Muscle of back (tissue), 11 donors: ENCODE results near the gene RAB27B. TPM values are rescaled to one million over a fixed set of nuclear protein-coding genes. Genes with fewer than 3 reads are reported as not detected.
"Not testable (repeated sequence)": the region's sequence is repeated elsewhere in the genome, so short reads cannot be mapped to it uniquely, and the experiment has no call there.

Experiments
- DNase-seq, 3 donors: peaks; one replicate each; pipeline versions ENCODE4 v3.0.0 to v3.0.0-alpha.2; 2013
- polyA plus RNA-seq, 10 donors: library from polyadenylated mRNA; unstranded; fragments of 120-200 nt; gene quantifications; one replicate each; pipeline ENCODE4 v1.2.1, GENCODE V29; 2013; ENCODE audit not compliant: insufficient read length in 10 of 10

Gene RAB27B
- polyA plus RNA-seq, 10 donors, result 0.35 to 1.9 (median 0.91) TPM

GRCh38 chr18:54813977-54814565, 14.2 kb upstream of the RAB27B start:
- peak in 2 of 3 donors; percentile 22 to 53 for DNase-seq

DNA sequence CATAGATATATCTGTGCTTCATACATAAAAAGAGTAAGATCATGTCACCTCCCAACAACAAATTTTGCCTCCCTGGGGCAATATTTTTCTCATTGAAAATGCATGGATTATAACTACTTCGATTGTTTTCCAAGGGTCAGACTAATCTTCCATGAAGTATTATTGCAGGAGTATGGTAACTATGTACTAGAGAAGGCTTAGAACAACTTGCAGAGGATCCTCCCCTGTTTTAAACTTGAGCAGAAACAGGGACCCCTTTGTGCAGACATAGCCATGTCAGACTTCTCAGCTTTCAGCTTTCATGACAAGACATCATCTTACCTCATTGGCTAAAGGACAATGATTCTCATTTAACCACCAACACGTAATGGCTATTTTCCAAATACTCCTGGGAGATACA, 13.2 kb upstream of the RAB27B start:
- DNase-seq, result no peak

DNA sequence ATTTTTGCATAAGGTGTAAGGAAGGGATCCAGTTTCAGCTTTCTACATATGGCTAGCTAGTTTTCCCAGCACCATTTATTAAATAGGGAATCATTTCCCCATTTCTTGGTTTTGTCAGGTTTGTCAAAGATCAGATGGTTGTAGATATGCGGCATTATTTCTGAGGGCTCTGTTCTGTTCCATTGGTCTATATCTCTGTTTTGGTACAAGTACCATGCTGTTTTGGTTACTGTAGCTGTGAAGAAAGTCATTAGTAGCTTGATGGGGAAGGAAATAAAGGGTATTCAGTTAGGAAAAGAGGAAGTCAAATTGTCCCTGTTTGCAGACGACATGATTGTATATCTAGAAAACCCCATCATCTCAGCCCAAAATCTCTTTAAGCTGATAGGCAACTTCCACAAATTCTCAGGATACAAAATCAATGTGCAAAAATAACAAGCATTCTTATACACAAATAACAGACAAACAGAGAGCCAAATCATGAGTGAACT, 7.4 kb upstream of the RAB27B start:
- DNase-seq, result not testable (repeated sequence)

DNA sequence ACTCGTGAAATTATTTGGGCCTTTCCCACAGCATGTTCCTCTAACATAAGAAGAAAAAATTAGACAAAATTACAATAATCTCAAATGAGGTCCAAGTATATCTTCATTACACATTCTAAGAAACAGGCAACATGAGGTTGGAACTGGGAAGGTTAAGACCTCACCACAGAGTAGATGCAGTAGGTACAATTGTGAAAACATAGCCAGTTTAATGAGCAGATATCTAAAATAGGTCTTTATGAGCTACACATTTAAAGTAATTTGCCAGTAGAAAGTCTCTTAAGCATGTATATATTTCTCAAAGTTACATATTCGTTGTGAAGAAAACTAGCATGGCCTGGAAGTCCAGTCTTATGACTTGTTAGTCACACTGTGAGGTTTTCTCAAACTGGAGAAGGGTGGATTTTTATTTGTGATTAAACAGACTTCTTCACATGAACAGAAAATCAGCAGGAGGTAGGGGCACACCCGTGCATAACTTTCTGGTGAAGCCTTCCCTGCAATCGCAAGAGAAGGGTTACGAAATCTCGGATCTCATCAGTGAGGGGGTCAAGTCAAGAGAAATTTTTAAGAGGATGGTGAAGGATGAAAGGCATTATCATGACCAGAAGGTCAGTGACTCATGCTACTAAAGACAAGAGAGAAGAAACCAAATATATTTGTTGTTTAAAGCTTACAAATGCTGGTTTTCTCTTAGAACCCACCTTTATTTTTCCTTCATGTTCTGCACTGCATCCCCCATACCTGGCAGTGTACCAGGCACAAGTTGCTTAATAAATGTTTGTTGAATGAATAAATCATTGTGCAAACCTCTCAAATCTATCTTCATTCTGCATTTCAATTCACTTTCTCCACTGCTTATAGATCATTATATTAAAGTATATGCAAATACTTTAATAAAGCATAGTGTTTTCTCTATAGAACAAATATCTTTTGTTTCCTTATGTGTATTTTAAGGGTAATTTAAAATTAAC, 5.1 kb upstream of the RAB27B start:
- DNase-seq, result peak in 1 of 3 donors; percentile 41

DNA sequence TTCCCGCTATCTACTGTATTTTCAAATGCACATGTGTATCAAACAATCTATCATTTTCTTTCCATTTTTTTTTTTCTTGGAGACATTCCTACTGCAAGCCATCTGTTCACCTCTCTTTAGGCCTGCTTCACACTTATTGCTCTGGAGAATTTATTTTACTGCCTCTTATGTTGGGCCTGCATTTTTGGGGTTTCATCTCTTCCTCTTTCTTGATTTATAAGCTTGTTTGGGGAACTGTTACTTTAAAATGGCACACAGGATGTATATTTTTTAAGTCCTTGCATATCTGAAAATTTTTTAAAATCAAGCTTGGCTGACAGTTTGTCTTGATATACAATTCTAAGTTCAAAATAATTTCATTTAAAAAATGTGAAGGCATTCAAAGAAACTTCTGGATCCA, 3.5 kb upstream of the RAB27B start:
- no peak for DNase-seq

DNA sequence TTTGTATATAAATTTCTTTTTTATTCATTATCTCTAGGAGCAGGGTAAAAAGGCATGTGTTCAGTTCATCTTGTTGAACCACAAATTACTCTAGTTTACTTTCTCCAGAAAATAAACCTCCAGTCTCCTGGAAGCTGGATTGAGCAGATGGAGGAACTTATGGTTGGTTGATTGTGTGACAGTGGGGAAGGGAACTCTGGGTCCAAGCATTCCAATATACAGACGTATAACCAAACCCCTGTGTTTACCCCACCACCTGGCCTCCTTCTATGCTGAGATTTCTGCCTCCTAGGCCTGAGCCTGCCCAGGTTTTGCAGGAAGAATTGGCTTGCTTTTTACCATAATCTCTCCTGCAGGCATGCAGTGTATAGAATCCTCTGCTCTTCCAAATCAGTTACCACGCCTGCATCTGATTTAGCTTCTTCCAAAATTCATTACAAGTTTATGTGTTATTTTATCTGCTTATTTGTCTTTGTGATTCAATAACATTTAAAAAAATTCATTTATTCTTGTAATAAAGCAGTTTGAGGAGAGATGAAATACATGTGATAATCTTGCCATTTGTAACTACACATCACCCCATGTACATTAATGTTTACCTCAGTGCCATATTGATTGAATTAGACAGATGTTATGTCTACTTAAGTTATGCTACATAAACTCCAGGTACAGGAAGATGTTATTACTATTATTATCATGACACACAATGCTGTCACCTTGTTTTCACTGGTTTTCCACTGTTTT, 2.5 kb upstream of the RAB27B start:
- no peak for DNase-seq

DNA sequence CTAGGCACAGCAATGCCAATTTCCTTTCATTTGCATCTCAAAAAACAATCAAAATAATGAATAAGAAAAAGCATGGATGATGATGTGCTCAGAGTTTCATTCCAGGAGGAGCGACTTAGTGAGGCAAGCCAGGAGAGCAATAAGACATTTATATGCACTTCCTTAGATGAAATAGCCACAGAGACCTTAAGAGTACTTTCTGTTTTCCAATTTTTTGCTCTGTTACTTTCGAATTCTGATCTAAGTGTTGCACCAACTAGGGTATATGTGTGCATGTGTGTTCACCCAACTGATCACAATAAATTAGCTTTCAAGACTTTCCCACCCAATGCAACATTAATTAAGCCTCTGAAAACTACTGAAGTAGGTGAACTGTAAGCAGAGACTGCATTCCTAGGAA, 709 bp downstream of the RAB27B start:
- peak in 1 of 3 donors; percentile 7 for DNase-seq

DNA sequence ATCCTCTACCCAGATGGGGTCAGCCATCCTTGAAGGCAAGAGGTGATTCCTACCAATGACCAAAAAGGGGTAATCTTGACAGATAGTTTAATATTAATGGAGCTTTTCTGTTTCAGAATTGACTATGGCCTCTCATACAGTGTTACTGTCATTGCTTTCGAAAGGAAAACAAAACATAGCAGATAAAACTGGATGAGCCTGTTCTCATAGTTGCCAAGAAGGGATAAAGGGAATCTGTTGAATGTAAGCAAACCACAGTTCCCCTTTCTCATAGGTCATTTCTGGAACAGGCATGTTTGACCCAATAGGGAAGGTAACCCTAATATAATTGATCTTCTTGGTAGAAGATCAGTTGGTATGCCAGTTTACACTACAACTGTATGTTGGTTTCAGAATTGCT, 1.6 kb downstream of the RAB27B start:
- no peak for DNase-seq

DNA sequence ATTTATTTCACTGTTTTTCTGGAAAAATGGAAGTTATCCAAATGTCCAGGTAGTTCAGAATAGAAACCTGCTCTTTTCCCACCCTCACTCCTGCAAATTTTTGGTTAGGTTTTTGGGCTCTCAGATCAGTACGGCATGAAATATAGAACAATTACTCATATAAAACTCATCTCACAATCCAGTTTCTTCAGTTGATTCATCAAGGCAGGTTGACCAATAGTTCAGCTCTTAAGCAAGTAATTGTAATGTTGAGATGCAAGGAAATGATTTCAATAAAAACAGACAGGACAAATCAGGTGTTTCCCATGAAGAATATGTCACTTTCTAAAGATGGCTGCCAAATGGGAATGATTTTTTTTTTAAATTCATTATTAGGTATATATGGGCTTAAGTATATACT, 2.0 kb downstream of the RAB27B start:
- DNase-seq, result no peak

GRCh38 chr18:54830866-54831265, 2.6 kb downstream of the RAB27B start:
- no peak for DNase-seq

DNA sequence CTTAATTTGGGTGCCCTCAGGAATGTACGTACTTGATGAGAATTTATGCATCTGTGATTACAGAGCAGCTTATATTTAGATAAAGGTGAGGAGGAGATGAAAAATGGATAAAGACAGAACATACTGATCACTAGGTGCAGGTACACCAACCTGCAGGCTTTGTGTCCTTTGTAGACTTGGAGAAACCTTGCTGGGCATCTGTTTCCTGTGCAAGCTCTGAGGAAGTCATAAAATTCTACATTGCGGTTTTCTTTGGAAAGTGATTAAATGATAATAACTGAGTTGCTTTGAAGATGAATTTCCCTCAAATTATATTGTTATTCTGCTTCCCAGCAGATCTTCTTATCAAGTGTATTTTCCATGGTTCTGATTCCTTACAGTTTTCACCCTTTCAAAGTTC, 7.7 kb downstream of the RAB27B start:
- no peak for DNase-seq

- no peak for DNase-seq
These were observed 15.0 kb downstream of the RAB27B start for GRCh38 chr18:54843314-54843713.

GRCh38 chr18:54845787-54846186, 17.5 kb downstream of the RAB27B start:
- no peak for DNase-seq

DNA sequence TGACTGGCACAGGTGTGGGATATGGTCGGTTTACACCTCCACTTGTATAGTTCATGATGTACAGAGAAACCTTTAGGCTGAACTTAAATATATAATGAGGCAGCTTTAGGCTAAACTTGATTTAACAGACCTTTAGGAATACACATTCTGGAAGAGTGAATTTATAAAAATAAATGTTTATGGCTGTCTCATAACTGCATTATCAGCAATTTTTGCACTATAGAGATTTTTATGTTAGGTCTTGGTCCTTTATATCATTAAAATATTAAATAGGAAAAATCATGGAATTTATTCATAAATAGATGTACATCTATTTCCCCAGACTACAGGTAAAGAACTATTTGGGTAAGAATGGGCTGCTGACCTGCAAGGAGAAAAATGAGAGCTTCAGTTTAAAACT, 19.8 kb downstream of the RAB27B start:
- no peak for DNase-seq

GRCh38 chr18:54849683-54850082, 21.4 kb downstream of the RAB27B start:
- no peak for DNase-seq

DNA sequence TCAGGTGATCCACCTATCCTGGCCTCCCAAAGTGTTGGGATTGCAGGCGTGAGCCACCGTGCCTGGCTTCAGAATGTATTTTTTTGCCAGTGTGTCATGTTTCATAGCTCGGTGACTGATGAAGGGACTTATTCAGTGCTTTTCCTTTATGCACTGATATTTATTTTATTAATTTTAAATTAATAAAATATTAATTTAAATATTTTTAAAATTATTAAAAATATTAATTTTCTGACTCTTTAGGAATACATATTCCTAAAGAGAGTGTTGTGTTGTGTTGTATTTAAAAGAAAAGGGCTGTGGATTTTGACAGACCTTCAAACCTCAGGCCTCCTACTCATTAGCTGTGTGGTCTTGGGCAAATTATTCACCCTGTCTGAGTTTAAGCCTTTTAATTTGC, 22.3 kb downstream of the RAB27B start:
- DNase-seq, result no peak

DNA sequence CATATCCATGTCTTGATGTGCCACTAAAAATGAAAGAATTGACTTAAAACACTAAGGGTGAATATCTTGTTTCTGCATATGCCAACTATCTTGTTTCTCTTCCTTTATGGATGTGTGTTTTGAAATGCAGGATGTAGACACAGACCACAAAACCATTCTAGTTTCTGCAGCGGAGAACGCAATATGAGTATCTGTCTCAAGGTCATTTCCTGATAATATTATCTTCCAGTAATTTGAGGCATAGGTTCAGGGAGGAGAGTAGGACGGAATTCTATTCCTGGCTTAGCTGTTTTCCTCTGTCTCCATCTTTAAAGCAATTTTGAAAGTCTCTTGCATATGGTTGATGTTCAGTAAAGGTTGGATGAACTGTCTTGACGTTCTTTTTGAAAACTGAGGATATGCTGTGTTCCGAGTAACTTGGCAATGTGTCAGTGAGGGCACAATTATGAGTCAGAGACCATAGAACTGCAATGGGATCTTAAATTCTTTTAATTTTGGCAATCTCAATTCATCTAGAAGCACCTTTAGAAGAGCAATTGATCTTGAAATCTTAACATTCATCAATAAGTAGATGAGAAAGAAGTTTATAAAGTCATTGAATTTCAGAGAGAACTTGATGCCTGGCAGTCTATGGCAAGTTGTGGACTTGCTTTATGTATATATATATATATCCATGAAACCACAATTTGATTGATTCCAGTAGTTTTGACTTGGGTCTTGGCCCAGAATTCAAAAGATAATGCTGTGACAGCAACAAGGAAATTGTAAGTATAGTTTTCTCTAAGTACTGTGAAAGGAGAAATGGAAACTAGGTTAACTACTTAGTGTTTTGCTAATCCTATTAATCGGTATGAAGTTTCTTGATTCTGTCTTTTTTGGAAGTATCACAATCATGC, 24.8 kb downstream of the RAB27B start:
- no peak for DNase-seq

DNA sequence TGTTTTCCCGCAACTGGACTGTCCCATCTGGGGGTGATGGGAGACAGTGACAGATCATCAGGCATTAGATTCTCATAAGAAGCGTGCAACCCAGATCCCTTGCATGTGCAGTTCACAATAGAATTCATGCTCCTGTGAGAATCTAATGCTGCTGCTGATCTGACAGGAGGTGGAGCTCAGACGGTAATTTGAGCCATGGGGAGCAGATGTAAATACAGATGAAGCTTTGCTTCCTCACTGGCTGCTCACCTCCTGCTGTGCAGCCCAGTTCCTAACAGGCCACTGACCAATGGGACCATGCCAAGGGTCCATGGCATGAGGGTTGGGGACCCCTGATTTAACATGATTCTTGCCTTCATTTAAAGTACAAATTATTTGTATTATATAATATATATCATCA, 26.8 kb downstream of the RAB27B start:
- not testable (repeated sequence) for DNase-seq

DNA sequence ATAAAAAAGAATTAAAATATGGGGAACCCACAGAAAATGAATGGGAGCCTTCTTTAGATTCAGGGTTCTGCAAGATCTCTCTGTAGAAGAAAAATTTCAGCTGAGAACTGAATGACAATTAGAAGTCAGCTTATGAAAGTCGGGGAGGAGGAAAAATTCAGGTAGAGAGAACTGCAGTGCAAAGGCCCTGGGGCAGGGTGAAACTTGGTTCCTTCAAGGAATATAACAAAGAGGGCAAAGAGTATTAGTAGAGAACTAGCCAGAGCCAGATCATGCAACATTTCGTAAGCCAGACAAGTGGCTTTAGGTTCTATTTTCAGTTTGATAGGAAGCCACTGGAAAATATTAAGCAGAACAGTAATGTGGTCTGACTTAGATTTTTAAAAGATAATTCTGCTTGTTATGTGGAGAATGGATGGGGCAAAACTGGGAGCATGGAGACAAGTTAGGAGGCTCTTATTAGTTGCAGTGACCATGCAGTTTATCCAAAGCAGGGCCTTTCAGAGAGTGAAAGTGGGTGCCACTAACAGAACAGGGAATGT, 27.9 kb downstream of the RAB27B start:
- no peak for DNase-seq

- no peak for DNase-seq
These were observed 29.2 kb downstream of the RAB27B start for GRCh38 chr18:54857499-54857898.
